GM18858 (cell line): Measurements from ENCODE around the gene PRSS36.
"Not testable (repeated sequence)": the region's sequence is repeated elsewhere in the genome, so short reads cannot be mapped to it uniquely, and the experiment has no call there.

ENCODE experiments used
- ATAC-seq: cut with Tn5 transposase; IDR thresholded peaks from one replicate; pipeline ENCODE4 v1.9.1; 2021; ENCODE audit not compliant: unreplicated experiment

PRSS36 gene

GRCh38 chr16:31149894-31150890 is at the start of gene PRSS36:
PRSS36 (minus strand) TSS chr16:31150066; CDS start chr16:31150035, 31 bp downstream.
- no peak for ATAC-seq

- no peak for ATAC-seq
Measured at GRCh38 chr16:31199430-31200041, 49.7 kb upstream of the PRSS36 start.

GRCh38 chr16:31198207-31198882 is 48.5 kb upstream of the PRSS36 start:
- ATAC-seq = no peak

GRCh38 chr16:31196324-31197088 is 46.6 kb upstream of the PRSS36 start:
- ATAC-seq = no peak

- ATAC-seq = not testable (repeated sequence)
Measured at GRCh38 chr16:31195861-31196260, 46.0 kb upstream of the PRSS36 start.

GRCh38 chr16:31194898-31195297 is 45.0 kb upstream of the PRSS36 start:
- ATAC-seq = no peak

- ATAC-seq = no peak
Measured at GRCh38 chr16:31193874-31194273, 44.0 kb upstream of the PRSS36 start.

- ATAC-seq = no peak
Measured at GRCh38 chr16:31192856-31193642, 43.2 kb upstream of the PRSS36 start.

- no peak for ATAC-seq
Measured at GRCh38 chr16:31191697-31192428, 42.0 kb upstream of the PRSS36 start.

- ATAC-seq = no peak
Measured at GRCh38 chr16:31190818-31191444, 41.1 kb upstream of the PRSS36 start.

GRCh38 chr16:31190061-31190460 is 40.2 kb upstream of the PRSS36 start:
- no peak for ATAC-seq

- ATAC-seq = no peak
Measured at GRCh38 chr16:31189412-31189778, 39.5 kb upstream of the PRSS36 start.

GRCh38 chr16:31188450-31189411 is 38.9 kb upstream of the PRSS36 start:
- ATAC-seq = no peak

- no peak for ATAC-seq
Measured at GRCh38 chr16:31187808-31188189, 37.9 kb upstream of the PRSS36 start.

GRCh38 chr16:31186930-31187807 is 37.3 kb upstream of the PRSS36 start:
- ATAC-seq = no peak

GRCh38 chr16:31186176-31186575 is 36.3 kb upstream of the PRSS36 start:
- ATAC-seq = no peak

- ATAC-seq = no peak
Measured at GRCh38 chr16:31185339-31185738, 35.5 kb upstream of the PRSS36 start.
